ENCODE data around the gene OSBPL2. TPM values are rescaled to one million over a fixed set of nuclear protein-coding genes. Genes with fewer than 3 reads are reported as not detected.

The OSBPL2 gene
- total RNA-seq, 1 experiment from 2014 or later = 41.4 TPM

DNA sequence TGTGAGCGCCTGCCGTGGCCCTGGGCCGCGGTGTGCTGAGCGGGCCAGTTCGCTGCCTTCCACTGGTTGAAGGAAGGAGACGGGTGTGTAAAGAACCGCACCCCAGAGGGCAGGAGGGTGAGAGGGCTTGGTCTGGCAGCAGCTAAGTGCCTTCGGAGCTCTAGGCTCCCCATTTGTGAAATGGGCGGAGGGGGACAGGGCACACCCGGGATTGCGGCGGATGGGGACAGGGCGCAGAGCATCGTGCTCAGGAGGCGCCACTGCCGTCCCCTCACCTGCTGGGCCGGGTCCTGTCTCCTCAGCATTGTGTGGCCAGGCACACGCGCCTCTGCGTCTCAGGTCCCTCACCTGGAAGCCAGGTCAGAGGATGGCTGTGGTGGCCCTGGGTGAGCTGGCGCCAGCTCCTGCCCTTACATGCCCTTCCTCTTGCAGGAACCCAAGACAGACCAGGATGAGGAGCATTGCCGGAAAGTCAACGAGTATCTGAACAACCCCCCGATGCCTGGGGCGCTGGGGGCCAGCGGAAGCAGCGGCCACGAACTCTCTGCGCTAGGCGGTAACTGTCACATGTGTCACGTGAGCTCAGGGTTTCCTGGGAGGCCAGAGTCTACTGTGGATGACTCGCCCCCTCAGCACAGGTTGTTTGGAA, 67.6 kb downstream of the OSBPL2 start:
- in situ Hi-C loops (cut with HindIII; ENCODE audit: low pct_unique_long_range_greater_than_20kb, low sequenced_read_pairs) = no loop called here
- ATAC-seq (no peak), DNase-seq (ENCODE audit: low read depth, low spot score) (no peak)
- intact Hi-C loops (cut with micrococcal nuclease; ENCODE audit: unreplicated experiment) = no loop called here
- Histone ChIP-seq H3K4me3 (ENCODE audit: low read depth in 2 of 2, low read length in 2 of 2) (peak overlapping the region; percentile 83 to 94), H3K27me3 (ENCODE audit: control insufficient read depth, insufficient read depth, low read length) (no peaks in the 10 kb centered on the region), H3K36me3 (ENCODE audit: control insufficient read depth, insufficient read depth, low read length) (peaks cover 7% of the 10 kb centered on the region), H3K4me1 (ENCODE audit: control insufficient read depth, insufficient read depth, low read length) (peaks cover 58% of the 10 kb centered on the region), H3K27ac (ENCODE audit: low read length) (peak overlapping the region; percentile 91), H3K9me3 (ENCODE audit: control insufficient read depth, insufficient read depth, low read depth, low read length) (no peaks in the 10 kb centered on the region)
- POLR2A ChIA-PET = interaction anchor here (0.6 to 1.3 kb wide), 2 partner anchors 55 to 69 kb away, joined by 5 to 7 read pairs; no protein-coding TSS in a partner anchor
- no peak for TF ChIP-seq TCF7L2 (IDR thresholded peaks at IDR 0.05; ENCODE audit: low read depth, low read length)
- peak; percentile 43; the same call in 1 of the 2 replicates for TF ChIP-seq POLR2AphosphoS5 (IDR thresholded peaks at IDR 0.05; ENCODE audit: low read depth, low read length)
- BruUV-seq (replicated peaks) = no TSS peak
- CTCF ChIA-PET = interaction anchor here (0.8 to 2.8 kb wide), 3 partner anchors 77 to 237 kb away, joined by 3 to 7 read pairs (median 3); no protein-coding TSS in a partner anchor

DNA sequence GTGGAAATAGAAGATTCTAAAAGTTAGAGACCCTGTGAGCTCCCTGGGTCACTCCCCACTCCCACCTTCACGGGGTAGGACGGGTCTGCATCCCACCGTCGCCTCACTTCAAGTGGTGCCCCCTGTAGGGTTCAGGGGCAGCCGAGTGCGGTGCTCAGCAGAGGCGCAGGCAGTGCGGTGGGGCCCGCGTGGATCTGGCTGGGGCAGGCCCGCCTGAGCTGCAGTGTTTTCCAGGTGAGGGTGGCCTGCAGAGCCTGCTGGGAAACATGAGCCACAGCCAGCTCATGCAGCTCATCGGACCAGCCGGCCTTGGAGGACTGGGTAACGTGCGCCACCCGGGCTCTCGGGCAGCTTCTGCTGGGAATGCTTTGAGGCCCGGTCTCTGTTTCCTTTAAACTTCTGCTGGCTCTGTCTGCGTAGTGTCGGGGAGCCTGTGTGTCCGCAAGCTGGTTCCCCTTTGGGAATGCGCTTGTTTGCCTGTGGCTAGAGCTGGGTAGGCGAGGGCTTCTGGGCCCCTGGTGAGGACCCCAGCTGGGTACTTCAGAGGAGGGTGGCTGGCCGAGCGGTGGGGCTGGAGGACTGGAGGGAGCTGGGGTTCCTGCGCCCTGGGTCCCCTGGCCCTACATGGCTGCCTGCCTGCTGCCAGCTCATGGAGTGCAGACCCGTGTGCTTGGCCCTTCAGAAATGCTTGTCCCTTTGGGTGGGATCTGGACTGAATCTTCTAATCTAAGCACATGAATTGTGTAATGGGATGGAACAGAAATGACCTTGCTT, 68.3 kb downstream of the OSBPL2 start:
- in situ Hi-C loops (cut with HindIII; ENCODE audit: low pct_unique_long_range_greater_than_20kb, low sequenced_read_pairs) = no loop called here
- BruUV-seq (replicated peaks) = no TSS peak
- DNase-seq (ENCODE audit: low read depth, low spot score) (no peak), ATAC-seq (no peak)
- intact Hi-C loops (cut with micrococcal nuclease; ENCODE audit: unreplicated experiment) = no loop called here
- peak overlapping the region; percentile 91 for H3K27ac ChIP-seq (ENCODE audit: low read length)
- peak overlapping the region; percentile 0 to 83; a peak in 2 of 4 replicates for H3K4me3 ChIP-seq (ENCODE audit: low read depth in 2 of 2, low read length in 2 of 2)
- no peaks in the 10 kb centered on the region for H3K27me3 ChIP-seq (ENCODE audit: control insufficient read depth, insufficient read depth, low read length)
- peak; percentile 69; the same call in 1 of the 2 replicates for TF ChIP-seq SIN3A (IDR thresholded peaks at IDR 0.05; ENCODE audit: borderline replicate concordance, insufficient read depth, low read depth, low read length)
- TF ChIP-seq, protein P1, sequence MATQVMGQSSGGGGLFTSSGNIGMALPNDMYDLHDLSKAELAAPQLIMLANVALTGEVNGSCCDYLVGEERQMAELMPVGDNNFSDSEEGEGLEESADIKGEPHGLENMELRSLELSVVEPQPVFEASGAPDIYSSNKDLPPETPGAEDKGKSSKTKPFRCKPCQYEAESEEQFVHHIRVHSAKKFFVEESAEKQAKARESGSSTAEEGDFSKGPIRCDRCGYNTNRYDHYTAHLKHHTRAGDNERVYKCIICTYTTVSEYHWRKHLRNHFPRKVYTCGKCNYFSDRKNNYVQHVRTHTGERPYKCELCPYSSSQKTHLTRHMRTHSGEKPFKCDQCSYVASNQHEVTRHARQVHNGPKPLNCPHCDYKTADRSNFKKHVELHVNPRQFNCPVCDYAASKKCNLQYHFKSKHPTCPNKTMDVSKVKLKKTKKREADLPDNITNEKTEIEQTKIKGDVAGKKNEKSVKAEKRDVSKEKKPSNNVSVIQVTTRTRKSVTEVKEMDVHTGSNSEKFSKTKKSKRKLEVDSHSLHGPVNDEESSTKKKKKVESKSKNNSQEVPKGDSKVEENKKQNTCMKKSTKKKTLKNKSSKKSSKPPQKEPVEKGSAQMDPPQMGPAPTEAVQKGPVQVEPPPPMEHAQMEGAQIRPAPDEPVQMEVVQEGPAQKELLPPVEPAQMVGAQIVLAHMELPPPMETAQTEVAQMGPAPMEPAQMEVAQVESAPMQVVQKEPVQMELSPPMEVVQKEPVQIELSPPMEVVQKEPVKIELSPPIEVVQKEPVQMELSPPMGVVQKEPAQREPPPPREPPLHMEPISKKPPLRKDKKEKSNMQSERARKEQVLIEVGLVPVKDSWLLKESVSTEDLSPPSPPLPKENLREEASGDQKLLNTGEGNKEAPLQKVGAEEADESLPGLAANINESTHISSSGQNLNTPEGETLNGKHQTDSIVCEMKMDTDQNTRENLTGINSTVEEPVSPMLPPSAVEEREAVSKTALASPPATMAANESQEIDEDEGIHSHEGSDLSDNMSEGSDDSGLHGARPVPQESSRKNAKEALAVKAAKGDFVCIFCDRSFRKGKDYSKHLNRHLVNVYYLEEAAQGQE (IDR thresholded peaks at IDR 0.05; ENCODE audit: insufficient read depth in 1 of 2, low read depth in 2 of 2, low read length in 1 of 2) = no peak
- TF ChIP-seq TCF7L2 (IDR thresholded peaks at IDR 0.05; ENCODE audit: low read depth, low read length) = no peak
- TF ChIP-seq, protein P2, sequence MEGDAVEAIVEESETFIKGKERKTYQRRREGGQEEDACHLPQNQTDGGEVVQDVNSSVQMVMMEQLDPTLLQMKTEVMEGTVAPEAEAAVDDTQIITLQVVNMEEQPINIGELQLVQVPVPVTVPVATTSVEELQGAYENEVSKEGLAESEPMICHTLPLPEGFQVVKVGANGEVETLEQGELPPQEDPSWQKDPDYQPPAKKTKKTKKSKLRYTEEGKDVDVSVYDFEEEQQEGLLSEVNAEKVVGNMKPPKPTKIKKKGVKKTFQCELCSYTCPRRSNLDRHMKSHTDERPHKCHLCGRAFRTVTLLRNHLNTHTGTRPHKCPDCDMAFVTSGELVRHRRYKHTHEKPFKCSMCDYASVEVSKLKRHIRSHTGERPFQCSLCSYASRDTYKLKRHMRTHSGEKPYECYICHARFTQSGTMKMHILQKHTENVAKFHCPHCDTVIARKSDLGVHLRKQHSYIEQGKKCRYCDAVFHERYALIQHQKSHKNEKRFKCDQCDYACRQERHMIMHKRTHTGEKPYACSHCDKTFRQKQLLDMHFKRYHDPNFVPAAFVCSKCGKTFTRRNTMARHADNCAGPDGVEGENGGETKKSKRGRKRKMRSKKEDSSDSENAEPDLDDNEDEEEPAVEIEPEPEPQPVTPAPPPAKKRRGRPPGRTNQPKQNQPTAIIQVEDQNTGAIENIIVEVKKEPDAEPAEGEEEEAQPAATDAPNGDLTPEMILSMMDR (IDR thresholded peaks at IDR 0.05) = no peak; the same call in 1 of the 2 replicates
- TF ChIP-seq POLR2AphosphoS5 (IDR thresholded peaks at IDR 0.05; ENCODE audit: low read depth, low read length) = no peak; the same call in 1 of the 2 replicates
- no peaks in the 10 kb centered on the region for H3K9me3 ChIP-seq (ENCODE audit: control insufficient read depth, insufficient read depth, low read depth, low read length)
- ChIA-PET POLR2A (interaction anchor here (0.6 to 1.3 kb wide), 2 partner anchors 54 to 69 kb away, joined by 5 to 7 read pairs; no protein-coding TSS in a partner anchor), CTCF (interaction anchor here (0.8 to 2.8 kb wide), 3 partner anchors 76 to 238 kb away, joined by 3 to 7 read pairs (median 3); no protein-coding TSS in a partner anchor)
- peaks cover 7% of the 10 kb centered on the region for H3K36me3 ChIP-seq (ENCODE audit: control insufficient read depth, insufficient read depth, low read length)
- peaks cover 63% of the 10 kb centered on the region for H3K4me1 ChIP-seq (ENCODE audit: control insufficient read depth, insufficient read depth, low read length)
